Measurements from ENCODE around the gene FCGR1A.
"Not testable (repeated sequence)": the region's sequence is repeated elsewhere in the genome, so short reads cannot be mapped to it uniquely, and the experiment has no call there.

DNA sequence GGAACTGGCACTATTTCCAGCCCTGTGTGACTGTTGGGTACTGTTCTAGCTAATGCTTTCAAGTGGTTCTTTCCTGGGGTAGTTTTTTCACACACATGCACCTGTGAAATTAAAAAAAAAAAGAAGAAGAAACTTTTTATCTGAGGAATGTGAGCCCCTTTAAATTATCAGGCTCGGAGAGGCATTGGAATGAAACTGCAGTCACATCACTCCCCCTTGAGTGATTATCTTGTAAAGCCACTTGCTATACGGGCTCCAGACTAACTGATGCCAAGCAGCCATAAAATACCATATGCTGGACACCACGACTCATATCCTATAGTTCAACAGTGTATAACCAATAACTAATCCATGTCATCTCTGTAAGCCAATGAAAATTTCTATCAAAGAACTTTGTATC lies 5.4 kb upstream of the FCGR1A start:
- TF ChIP-seq POLR2AphosphoS5 (IDR thresholded peaks at IDR 0.05; ENCODE audit: low read depth, low read length); CTCF (IDR thresholded peaks at IDR 0.05 in 2 of 3, conservative IDR thresholded peaks at IDR 0.05 in 1 of 3; ENCODE audit: borderline replicate concordance in 1 of 3, insufficient read depth in 1 of 3, low read depth in 2 of 3, low read length in 2 of 3); EZH2 (IDR thresholded peaks at IDR 0.05); POLR2A (IDR thresholded peaks at IDR 0.05; ENCODE audit: borderline replicate concordance, extremely low read depth, insufficient read depth, insufficient read length); EZH2phosphoT487 (IDR thresholded peaks at IDR 0.05; ENCODE audit: borderline replicate concordance); SP1 (IDR thresholded peaks at IDR 0.05; ENCODE audit: low read depth); ZNF274 (IDR thresholded peaks at IDR 0.05; ENCODE audit: low read depth, low read length); MAX (IDR thresholded peaks at IDR 0.05): not testable (repeated sequence)

All from HCT116 (cell line).